Hematopoietic multipotent progenitor cell (in vitro differentiated cells): Measurements from ENCODE around the gene SEMA3B. TPM values are rescaled to one million over a fixed set of nuclear protein-coding genes. Genes with fewer than 3 reads are reported as not detected.
"Not testable (repeated sequence)": the region's sequence is repeated elsewhere in the genome, so short reads cannot be mapped to it uniquely, and the experiment has no call there.

Experiments
- DNase-seq, 3 donors: peaks; one replicate each; pipeline ENCODE4 v3.0.0-alpha.2; 2011 to 2015; ENCODE audit warnings: low read depth in 2 of 3, low spot score in 2 of 3
- total RNA-seq: library from RNA; depleted of rRNA; stranded (reverse); fragments of >200 nt; gene quantifications from one replicate; pipeline ENCODE4 v1.2.3, GENCODE V29; 2012

The SEMA3B gene
- total RNA-seq, 1 donor, result 0.54 TPM

DNA sequence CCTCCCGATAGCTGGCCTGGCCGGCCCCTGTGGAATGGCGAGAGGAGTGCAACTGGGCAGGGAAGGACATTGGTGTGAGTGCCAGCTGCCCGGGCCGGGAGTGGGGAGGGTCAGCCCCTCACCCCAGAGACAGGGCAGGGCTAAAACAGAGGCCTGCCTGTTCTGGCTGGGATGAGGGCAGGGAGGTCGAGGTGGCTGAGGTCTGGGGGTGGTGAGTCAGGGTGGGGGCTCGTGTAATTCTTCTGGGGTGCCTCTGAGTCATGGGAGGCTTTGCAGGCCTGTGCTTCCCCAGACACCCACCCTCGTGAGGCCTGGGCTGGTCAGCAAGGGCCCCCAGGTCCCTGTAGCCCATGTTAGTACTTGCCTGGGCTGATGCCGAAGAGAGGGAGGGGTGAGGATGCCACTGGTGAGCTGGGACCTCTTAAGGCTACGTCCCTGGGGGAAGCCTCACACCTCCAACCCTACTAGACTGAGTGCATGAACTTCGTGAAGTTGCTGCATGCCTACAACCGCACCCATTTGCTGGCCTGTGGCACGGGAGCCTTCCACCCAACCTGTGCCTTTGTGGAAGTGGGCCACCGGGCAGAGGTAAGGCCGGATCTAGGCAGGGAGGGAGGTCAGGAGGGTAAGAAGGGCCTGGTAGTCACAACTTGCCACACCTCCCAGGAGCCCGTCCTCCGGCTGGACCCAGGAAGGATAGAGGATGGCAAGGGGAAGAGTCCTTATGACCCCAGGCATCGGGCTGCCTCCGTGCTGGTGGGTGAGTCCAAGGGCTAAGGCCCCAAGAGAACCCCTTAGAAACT is 1.7 kb downstream of the SEMA3B start:
- DNase-seq, result no peak

DNA sequence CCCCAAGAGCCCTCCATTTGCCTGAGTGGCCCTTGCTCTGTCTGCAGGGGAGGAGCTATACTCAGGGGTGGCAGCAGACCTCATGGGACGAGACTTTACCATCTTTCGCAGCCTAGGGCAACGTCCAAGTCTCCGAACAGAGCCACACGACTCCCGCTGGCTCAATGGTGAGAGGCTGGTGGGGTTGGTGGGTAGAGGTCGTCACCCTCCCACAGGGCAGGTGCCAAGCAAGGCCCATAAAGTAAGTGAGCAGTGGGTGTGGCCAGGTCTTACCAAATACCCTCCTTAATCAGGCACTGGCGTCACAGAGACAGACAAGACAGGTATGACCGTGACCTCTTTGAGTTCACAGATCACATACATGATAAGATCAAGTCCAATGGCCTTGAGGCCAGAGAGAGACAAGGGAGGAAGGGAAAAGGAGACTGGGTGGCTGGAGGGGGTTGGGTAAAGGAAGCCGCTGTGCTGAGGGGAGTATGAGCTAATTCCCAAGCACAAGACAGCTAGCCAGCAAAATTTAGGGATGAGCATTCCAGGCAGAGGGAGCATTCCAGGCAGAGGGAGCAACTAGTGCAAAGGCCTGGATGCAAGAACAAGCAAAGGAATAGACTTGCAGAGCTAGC is 2.5 kb downstream of the SEMA3B start:
- DNase-seq, result no peak

DNA sequence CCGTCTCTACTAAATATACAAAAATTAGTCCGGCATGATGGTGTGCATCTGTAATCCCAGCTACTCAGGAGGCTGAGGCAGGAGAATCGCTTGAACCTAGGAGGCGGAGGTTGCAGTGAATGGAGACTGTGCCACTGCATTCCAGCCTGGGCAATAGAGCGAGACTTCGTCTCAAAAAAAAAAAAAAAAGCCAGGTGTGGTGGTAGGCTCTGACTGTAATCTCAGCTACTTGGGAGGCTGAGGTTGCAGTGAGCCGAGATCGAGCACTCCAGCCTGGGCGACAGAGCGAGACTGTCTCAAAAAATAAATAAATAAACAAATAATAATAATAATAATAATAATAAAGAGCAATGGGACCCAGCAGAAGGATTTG is 3.6 kb downstream of the SEMA3B start:
- DNase-seq, result not testable (repeated sequence)

DNA sequence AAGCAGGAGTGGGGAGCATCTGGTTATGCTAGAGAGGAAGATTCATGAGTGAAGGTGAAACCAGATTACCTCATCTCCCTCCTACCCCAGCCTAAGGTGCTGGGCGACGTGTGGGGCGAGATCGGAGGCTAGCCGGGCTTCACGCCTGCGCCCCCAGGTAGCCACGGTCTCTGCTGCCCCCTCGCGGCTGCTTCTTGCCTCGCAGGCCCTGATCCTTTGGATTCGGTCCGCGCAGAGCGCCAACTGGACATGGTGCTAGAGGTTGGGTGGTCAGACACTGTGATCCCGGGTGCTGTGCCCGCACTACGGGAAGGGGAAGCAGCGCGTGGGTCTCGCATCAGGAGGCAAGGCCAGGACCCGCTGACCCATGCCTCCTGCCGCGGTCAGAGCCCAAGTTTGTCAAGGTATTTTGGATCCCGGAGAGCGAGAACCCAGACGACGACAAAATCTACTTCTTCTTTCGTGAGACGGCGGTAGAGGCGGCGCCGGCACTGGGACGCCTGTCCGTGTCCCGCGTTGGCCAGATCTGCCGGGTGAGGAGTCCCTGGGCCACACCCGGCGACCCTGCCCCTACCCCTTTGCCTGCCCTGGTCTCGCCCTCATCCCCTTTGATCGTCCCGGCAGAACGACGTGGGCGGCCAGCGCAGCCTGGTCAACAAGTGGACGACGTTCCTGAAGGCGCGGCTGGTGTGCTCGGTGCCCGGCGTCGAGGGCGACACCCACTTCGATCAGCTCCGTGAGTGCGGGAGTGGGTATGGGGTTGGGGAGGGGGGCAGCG is 4.2 kb downstream of the SEMA3B start:
- peak; percentile 74 to 82 (median 79) for DNase-seq

GRCh38 chr3:50273689-50274065 is 4.7 kb downstream of the SEMA3B start:
- DNase-seq, result no peak

- DNase-seq, result peak; percentile 55 to 77 (median 71)
These were observed 5.6 kb downstream of the SEMA3B start for GRCh38 chr3:50274371-50275104.

DNA sequence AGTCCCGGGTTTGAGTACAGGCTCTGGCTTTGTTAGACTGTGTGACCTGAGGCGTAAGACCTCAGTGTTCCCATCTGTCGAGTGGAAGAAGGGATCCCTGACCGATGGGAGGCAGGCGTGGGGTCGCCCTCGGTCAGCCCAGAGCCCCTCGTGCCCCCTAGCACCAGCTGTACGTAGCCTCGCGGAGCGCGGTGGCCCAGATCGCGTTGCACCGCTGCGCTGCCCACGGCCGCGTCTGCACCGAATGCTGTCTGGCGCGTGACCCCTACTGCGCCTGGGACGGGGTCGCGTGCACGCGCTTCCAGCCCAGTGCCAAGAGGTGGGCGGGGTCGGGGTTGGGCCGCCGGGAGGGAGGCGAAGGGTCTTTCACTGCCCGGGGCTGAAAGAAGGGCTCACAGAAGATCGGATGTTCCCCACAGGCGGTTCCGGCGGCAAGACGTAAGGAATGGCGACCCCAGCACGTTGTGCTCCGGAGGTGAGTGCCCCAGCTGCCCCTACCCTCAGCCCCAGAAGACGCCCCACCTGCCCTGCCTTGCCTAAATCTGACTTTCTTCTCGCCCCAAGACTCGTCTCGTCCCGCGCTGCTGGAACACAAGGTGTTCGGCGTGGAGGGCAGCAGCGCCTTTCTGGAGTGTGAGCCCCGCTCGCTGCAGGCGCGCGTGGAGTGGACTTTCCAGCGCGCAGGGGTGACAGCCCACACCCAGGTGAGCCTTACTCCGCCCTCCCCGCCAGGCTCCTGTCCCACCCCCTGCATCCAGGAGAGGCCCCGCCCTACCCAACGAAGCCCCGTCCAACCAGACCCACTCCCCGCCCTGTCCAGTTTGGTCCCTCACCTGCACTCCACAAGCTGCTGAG is 6.4 kb downstream of the SEMA3B start:
- DNase-seq, result no peak

DNA sequence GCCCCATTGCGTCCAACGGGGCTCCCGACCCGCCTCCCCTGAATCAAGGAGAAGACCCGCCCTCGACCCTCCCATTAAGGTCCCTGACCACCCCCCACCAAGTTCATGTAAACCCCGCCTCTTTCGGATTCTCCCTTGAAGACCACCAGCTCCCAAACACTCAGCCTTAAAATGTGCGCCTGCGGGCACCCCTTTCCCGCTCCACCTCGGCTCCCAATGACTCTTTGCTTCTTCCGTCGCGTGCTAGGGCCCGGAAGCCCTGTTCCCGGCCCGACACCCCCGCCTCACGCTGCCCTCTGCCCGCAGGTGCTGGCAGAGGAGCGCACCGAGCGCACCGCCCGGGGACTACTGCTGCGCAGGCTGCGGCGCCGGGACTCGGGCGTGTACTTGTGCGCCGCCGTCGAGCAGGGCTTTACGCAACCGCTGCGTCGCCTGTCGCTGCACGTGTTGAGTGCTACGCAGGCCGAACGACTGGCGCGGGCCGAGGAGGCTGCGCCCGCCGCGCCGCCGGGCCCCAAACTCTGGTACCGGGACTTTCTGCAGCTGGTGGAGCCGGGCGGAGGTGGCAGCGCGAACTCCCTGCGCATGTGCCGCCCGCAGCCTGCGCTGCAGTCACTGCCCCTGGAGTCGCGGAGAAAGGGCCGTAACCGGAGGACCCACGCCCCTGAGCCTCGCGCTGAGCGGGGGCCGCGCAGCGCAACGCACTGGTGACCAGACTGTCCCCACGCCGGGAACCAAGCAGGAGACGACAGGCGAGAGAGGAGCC is 7.2 kb downstream of the SEMA3B start:
- peak in 2 of 3 donors; percentile 58 to 63 for DNase-seq

DNA sequence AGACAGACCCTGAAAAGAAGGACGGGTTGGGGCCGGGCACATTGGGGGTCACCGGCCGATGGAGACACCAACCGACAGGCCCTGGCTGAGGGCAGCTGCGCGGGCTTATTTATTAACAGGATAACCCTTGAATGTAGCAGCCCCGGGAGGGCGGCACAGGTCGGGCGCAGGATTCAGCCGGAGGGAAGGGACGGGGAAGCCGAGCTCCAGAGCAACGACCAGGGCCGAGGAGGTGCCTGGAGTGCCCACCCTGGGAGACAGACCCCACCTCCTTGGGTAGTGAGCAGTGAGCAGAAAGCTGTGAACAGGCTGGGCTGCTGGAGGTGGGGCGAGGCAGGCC is 7.8 kb downstream of the SEMA3B start:
- DNase-seq, result no peak

DNA sequence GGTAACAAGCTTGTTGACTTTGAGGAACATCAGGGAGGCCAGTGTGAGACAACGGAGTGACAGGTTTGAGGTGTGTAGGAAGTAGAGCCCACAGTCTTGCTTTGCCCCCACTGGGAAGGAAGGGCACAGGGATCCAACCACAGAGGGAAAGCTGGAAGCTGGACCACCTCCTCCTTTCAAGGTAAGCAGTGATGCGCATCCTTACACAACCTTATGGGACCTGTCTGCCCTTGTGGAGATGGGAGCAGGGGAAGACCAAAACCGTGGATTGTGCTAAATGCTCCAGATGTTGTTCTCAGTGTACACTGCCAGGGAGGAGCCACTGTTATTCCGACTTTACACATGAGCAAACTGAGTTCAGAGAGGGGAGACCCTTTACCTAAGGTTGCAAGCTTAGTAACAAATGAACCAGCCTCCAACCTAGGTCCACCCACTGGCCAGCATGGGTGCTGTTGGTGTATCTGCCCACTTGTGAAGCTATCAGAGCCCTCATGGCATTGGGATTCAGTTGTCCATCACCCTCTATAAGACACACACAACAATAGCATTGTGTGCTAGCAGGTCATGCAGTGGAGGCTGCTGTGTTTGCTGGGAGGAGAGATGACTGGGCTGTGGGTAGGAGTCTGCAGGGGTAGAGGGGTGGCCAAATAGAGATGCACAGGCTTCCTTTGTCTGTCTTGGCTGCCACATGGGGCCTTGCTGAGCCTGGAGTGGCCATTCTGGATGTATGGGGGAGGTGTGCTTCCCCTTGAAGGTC is 9.4 kb downstream of the SEMA3B start:
- DNase-seq, result no peak

DNA sequence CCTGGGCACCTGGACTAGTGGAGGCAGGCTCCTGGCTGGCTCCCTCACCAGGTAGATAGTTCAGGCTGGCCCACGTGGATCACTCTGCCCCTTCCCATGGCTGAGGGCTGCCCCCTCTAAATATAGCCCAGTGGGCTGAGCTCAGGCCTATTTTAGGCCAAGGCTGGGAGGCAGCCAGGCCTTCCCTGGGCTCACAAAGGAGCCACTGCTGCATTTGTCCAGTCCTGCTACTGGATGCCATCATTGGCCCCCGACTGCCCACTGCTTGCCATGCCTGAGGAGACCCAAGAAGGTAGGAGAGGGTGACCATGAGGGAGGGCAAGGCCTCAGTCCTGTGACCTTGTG is 9.9 kb downstream of the SEMA3B start, which contains the start of gene LSMEM2:
TSS of gene LSMEM2 (plus strand) at position 208 of the 345 bp plus-strand sequence. CDS start at position 235, 27 bp downstream.
- no peak for DNase-seq

- DNase-seq, result no peak
These were observed 10.5 kb downstream of the SEMA3B start for GRCh38 chr3:50279255-50280016.

DNA sequence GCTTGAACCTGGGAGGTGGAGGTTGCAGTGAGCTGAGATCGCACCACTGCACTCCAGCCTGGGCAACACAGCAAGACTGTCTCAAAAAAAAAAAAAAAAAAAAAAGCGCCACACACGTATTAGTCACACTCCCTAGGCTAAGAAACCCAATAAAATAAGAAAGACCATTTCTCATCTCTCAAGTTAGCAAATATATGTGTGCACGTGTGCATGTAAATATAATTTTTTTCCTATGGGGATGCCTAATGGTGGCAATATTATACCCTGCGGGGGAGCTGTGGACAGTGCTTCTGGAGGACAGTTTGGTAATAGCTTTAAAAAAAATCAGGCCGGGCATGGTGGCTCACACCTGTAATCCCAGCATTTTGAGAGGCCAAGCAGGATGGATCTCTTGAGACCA is 15.2 kb downstream of the SEMA3B start:
- not testable (repeated sequence) for DNase-seq

- no peak for DNase-seq
These were observed 17.6 kb downstream of the SEMA3B start for GRCh38 chr3:50286322-50287227.

DNA sequence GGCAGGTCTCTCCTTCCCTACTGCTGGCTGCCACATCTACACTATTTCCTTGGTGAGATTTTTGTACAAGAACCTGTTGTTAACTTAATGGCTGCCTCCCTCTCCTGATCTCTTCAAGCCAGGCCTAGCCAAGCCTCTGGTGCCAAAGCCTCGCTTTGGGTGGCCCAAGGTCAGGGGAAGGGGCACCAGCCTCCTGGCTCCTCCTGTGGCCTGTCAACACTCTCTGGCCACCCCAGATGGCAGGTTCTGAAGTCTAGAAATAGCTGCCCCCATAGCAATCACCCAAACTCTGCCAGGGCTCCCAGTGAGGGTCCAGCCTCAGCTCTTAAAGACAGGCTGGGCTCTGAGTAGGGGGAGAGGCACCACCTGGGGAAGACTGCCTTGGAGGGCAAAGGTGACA is 18.3 kb downstream of the SEMA3B start:
- no peak for DNase-seq

DNA sequence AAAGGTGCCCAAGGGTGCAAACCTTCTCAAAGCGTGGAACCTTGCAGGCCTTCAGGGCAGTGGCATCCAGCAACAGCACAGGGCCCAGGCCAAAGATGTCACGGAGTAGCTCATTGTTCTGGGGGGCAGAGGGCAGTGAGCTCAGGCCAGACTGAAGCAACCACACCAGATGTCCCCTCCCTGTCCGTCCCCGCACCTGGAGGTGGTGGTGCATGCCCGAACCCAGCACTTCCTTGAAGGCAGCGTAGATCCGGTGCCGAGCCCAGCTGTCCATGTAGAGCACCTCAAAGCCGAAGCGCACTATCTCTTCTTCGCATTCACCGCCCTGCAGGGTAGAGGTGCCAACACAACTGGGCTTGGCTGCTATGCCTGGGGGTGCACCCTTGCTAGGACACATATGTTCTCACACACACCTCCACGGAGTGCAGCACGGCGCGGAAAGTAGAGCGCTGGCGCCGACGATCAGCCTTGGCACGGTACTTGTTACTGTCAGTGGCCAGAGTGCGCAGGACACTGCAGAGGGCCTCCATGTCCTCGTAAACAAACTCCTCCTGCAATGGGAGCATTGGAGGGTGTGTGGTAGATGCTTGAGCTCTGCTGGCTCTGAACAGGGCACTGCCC is 19.6 kb downstream of the SEMA3B start:
- DNase-seq, result no peak
